Thyroid gland (tissue), 4 donors: ENCODE data around the gene GINM1. TPM values are rescaled to one million over a fixed set of nuclear protein-coding genes. Genes with fewer than 3 reads are reported as not detected.

Experiments
- DNase-seq, 2 donors: peaks; one replicate each; pipeline ENCODE4 v3.0.0-alpha.2; 2019
- H3K27ac ChIP-seq, 3 donors: fragments of 200-600 bp; sonication (generic); 1 replicate in 2 of 3; 2 replicates in 1 of 3; pipeline ENCODE4 v1.5.1; 2016 to 2019; ENCODE audit warnings: mild to moderate bottlenecking in 1 of 3, moderate library complexity in 1 of 3
- H3K27me3 ChIP-seq: fragments of 200-600 bp; sonication (generic); one replicate; pipeline ENCODE4 v1.5.1; 2019
- H3K36me3 ChIP-seq, 2 donors: fragments of 200-600 bp; sonication (generic); one replicate each; pipeline ENCODE4 v1.5.1; 2016 to 2019
- H3K4me1 ChIP-seq, 2 donors: fragments of 200-600 bp; sonication (generic); one replicate each; pipeline ENCODE4 v1.5.1; 2017 to 2019
- H3K4me3 ChIP-seq, 3 donors: fragments of 200-600 bp; sonication (generic); replicated peaks in 1 of 3; 1 replicate in 2 of 3; 2 replicates in 1 of 3; pipeline ENCODE4 v1.5.1; 2016; ENCODE audit warnings: mild to moderate bottlenecking in 1 of 3
- H3K9me3 ChIP-seq: fragments of 200-600 bp; sonication (generic); one replicate; pipeline ENCODE4 v1.5.1; 2017
- CTCF ChIP-seq, 6 experiments: fragments of 200-600 bp in 3 of 6; fragments of 450-650 bp in 3 of 6; sonication (generic) in 3 of 6; IDR thresholded peaks; one replicate each; pipeline ENCODE4 v1.5.1; 2016 to 2019; ENCODE audit warnings: antibody characterized with exemption in 6 of 6, mild to moderate bottlenecking in 2 of 6, inconsistent platforms in 1 of 6, moderate library complexity in 1 of 6
- POLR2A ChIP-seq, 2 donors: fragments of 450-650 bp; IDR thresholded peaks; one replicate each; pipeline ENCODE4 v1.6.1; 2017; ENCODE audit warnings: antibody characterized with exemption in 2 of 2, mild to moderate bottlenecking in 2 of 2, moderate library complexity in 1 of 2
- WGBS, 2 donors: methylation state at CpG; one replicate each; pipeline ENCODE4 v1.1.5; 2017; 5-methylcytosine and 5-hydroxymethylcytosine counted together
- intact Hi-C: fragments of 100-400 bp; cut with DNase I; formaldehyde crosslinking; loops from one replicate; pipeline ENCODE4 v1.15.1; 2023
- small RNA-seq: library from RNA; depleted of rRNA; stranded (forward); fragments of <200 nt; gene quantifications from one replicate; pipeline ENCODE3, GENCODE V24; 2016
- total RNA-seq, 4 donors: library from RNA; depleted of rRNA; stranded (reverse); fragments of >200 nt; gene quantifications; one replicate each; pipeline ENCODE4 v1.2.3, GENCODE V29; 2016

Gene GINM1
- total RNA-seq, 4 donors from 2014 or later, result 77.3 to 101 (median 86.8) TPM

- Histone ChIP-seq H3K4me1 (no peaks in the 10 kb centered on the region), H3K36me3 (no peaks in the 10 kb centered on the region), H3K27ac (no peak overlapping the region), H3K9me3 (no peaks in the 10 kb centered on the region), H3K27me3 (no peaks in the 10 kb centered on the region), H3K4me3 (no peak overlapping the region)
- no peak for DNase-seq
- TF ChIP-seq POLR2A (IDR thresholded peaks at IDR 0.05) (no peak), CTCF (IDR thresholded peaks at IDR 0.05) (no peak)
- WGBS, 2 donors, result 91 to 96% methylated on average over 1 of the region's 1 CpG
- intact Hi-C loops, result no loop called here
Measured at GRCh38 chr6:149634315-149634714, 68.1 kb downstream of the GINM1 start.

- Histone ChIP-seq H3K4me3 (no peak overlapping the region), H3K4me1 (no peaks in the 10 kb centered on the region), H3K27me3 (no peaks in the 10 kb centered on the region), H3K36me3 (no peaks in the 10 kb centered on the region), H3K27ac (no peak overlapping the region), H3K9me3 (no peaks in the 10 kb centered on the region)
- intact Hi-C loops, result no loop called here
- TF ChIP-seq POLR2A (IDR thresholded peaks at IDR 0.05) (no peak), CTCF (IDR thresholded peaks at IDR 0.05) (no peak)
- 80 to 88% methylated on average over 2 of the region's 2 CpGs for WGBS, 2 donors
- DNase-seq, result no peak
Measured at GRCh38 chr6:149636124-149636523, 69.9 kb downstream of the GINM1 start.

Small RNAs within 50 kb of the gene (small RNA-seq; reads per million reads assigned to genes)
- gene RF00019 (not detected), gene RF00410 (not detected), gene RNU7-3P (not detected)

Other genes with a start within 250 kb of the GINM1 start
- 10 to 100 TPM; 58.5 to 74.3 (median 64.7) TPM for gene TAB2, start 248.7 kb upstream of the GINM1 start, total RNA-seq
- 1 to 10 TPM; 3.6 to 9.9 (median 4.7) TPM for gene SUMO4, start 166.1 kb upstream of the GINM1 start, total RNA-seq
- gene ZC3H12D, start 81.4 kb upstream of the GINM1 start, total RNA-seq, result 1 to 10 TPM in 2 of 4 donors, under 1 TPM in 2; 0.78 to 1.4 (median 0.99) TPM
- 10 to 100 TPM; 42.4 to 57.2 (median 48.4) TPM for gene PPIL4, start 20.3 kb upstream of the GINM1 start, total RNA-seq
- gene KATNA1, start 82.3 kb downstream of the GINM1 start, total RNA-seq, result 10 to 100 TPM; 17.8 to 21.6 (median 18.4) TPM
- gene LATS1, start 151.7 kb downstream of the GINM1 start, total RNA-seq, result 10 to 100 TPM; 25.7 to 32.2 (median 30.0) TPM
- 100 to 1,000 TPM in 1 of 4 donors, 10 to 100 TPM in 3; 31.1 to 112 (median 53.7) TPM for gene NUP43, start 180.2 kb downstream of the GINM1 start, total RNA-seq
- 100 to 1,000 TPM in 1 of 4 donors, 10 to 100 TPM in 3; 62.2 to 133 (median 77.9) TPM for gene PCMT1, start 183.4 kb downstream of the GINM1 start, total RNA-seq